GM19397 (cell line): ENCODE measurements around the gene PTPRE.

Experiments used
- ATAC-seq: cut with Tn5 transposase; IDR thresholded peaks from one replicate; pipeline ENCODE4 v1.9.1; 2021; ENCODE audit warnings: mild to moderate bottlenecking, moderate library complexity; ENCODE audit not compliant: unreplicated experiment

Gene PTPRE

DNA sequence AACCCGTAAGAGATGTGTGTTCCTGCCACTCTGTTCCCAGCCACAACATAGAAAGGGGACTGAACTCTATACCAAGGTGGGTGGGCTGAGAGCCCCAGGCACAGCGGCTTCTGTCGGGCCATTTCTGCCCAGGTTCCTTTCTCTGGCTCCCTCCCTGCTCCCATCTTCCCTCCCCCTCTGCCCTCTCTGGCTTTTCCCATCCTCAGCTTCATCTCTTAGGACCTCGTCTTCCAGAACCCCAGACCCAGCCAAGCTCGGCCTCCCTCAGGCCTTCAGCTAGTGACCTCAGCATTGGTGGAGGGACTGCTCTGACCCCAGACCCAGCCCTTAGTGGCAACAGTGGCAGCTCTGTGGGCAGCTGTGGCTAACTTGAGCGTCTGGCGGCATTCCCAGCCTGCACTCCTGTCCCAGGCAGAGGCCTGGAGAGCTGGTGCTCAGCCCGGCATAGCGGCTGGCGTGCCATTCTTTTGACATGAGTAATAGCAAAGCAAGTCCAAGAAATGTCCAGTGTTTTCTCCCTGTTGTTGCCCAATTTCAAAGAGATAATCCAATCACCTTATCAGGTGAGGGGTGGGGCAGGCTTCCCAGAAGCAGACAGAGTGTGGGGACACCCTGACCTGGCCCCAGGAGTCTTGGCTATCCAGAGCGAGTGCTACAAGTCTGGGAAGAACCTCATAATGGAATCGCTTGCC, 15.9 kb downstream of the PTPRE start:
- ATAC-seq = no peak

GRCh38 chr10:127923646-127924045, 16.7 kb downstream of the PTPRE start:
- ATAC-seq = no peak

- ATAC-seq = no peak
Measured at GRCh38 chr10:127925471-127926207, 18.7 kb downstream of the PTPRE start.

- ATAC-seq = no peak
Measured at GRCh38 chr10:127926455-127926854, 19.6 kb downstream of the PTPRE start.

GRCh38 chr10:127928021-127928806, 21.3 kb downstream of the PTPRE start:
- no peak for ATAC-seq

- no peak for ATAC-seq
Measured at GRCh38 chr10:127932521-127933270, 25.8 kb downstream of the PTPRE start.

GRCh38 chr10:127933271-127933670, 26.4 kb downstream of the PTPRE start:
- ATAC-seq = no peak

GRCh38 chr10:127934383-127934782, 27.5 kb downstream of the PTPRE start:
- no peak for ATAC-seq

DNA sequence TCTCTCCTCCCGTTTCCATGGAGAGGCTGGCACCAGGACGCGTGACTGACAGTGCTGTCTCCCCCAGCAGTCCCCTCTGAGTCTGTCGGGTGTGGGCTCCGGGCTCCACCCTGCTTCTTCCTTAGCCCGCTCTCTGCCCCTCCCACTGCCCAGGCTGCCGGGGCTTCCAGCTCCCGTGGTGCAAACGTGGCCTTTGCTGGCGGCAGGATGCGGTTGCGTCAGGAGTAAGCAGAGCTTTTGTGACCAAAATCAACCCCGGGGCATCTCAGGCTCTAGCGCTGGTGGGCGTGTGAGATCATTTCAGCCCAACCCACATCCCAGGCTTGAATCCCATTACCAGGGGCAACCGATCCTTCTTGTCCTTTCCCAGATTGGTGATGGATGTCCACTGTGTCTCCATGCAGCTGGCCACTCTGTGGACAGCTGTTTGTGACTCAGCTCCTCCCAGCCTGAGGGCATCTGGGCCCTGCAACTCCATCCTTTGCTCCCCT, 28.2 kb downstream of the PTPRE start:
- no peak for ATAC-seq

DNA sequence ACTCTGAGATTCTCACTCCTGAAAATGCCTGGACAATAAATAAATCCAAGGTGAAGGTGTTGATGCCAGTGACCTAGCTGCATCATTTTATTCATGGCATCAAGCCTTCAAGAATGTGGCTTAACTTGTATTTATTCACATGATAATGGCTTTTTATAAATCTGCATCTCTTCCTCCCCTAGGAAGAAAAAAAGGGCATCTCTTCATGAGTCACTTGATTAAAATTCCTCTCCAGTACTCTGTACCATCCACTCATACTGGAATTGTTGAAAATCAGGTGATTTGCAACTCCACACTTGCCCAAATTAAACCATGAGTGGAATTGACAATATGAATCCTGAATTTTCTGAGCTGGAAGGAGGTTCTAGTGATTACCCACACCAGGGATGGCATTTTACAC, 30.2 kb downstream of the PTPRE start:
- ATAC-seq = no peak

- ATAC-seq = no peak
Measured at GRCh38 chr10:127937915-127938463, 31.1 kb downstream of the PTPRE start.

DNA sequence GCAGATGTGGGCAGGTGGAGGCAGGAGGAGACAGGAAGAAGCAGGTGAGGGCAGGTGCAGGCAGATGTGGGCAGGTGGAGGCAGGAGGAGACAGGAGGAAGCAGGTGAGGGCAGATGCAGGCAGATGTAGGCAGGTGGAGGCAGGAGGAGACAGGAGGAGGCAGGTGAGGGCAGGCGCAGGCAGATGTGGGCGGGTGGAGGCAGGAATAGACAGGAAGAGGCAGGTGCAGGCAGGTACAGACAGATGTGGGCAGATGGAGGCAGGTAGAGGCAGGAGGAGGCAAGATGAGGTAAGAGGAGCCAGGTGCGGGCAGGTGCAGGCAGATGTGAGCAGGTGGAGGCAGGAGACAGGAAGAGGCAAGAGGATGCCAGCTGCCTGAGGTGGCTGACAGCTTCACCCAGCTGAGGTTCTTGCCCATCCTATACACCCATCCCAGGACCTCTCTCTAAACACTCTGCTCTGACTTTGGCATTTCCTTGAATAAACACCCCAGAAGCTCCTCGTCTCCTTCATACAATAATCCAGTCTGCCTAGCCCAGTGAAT, 33.0 kb downstream of the PTPRE start:
- no peak for ATAC-seq

DNA sequence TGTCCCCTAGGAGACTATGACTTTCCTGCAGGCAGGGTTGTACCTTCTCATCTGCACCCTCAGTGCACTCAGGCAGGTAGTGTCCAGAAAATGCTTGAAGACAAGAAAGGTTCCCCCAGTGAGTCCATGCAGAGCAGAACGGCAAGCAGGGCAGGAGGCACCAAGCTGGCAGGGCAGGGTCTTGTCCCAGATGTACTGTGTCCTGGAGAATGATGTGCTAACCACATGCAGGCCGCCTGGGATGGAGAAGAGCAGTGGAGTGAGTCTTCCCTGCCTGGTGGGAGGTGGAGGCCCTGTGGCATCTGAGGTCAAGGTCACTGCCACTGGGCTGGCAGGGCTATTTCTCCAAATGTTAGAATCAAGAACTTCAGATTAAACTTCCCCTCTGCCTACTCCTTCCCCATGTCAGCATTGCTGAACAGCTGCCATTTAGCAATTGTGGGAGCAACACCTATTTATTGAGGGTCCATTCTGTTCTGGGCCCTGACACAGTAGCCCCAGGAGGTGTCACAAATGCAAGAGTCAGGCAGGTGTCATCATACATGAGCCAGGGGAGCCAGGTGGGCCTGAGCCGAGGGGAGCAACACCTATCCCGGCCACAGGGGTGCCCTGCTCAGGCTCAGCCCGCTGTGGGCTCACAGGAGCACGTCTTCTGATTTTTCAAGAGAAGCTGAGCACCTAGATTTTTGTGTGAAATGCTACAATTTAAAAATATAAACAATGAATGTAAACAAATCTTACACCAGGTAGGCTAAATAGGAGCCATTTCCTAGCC, 34.1 kb downstream of the PTPRE start:
- no peak for ATAC-seq

- ATAC-seq = no peak
Measured at GRCh38 chr10:127942811-127943210, 35.9 kb downstream of the PTPRE start.

- no peak for ATAC-seq
Measured at GRCh38 chr10:127943336-127943910, 36.5 kb downstream of the PTPRE start.

DNA sequence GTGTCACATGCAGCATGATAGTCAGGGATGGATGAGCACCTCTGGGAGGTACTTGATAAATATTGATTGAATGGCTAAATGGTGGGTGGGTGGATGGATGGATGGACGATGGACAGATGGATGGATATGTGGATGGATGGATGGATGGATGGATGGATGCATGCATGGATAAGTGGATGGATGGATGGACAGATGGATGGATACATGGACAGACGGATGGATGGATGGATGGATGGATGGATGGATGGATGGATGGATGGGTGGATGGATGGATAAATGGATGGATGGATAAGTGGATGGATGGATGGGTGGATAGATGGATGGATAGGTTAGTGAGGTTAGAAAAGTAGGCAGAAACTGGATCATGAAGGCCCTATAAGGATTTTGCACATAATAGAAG, 37.4 kb downstream of the PTPRE start:
- ATAC-seq = no peak

DNA sequence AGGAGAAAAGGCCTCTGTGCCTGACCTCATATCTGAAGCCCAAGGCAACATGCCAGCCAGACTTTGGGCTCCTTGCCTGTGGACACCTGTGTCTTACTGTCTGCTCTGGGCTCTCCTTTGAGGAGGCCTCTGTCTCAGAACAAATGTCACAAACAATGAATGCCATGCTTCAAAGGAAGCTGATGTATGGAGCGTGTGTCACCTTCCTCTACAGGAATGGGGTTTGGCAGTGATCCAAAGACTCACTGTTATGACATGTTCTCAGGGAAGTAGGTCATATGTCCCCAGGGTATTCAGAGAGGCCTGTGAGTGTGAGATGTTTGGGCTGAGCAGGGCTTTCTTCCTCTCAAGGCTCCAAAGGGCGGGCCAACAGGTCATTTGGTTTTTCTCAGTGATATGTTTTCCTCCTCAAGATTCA, 38.4 kb downstream of the PTPRE start:
- no peak for ATAC-seq

- ATAC-seq = no peak
Measured at GRCh38 chr10:127945948-127946711, 39.2 kb downstream of the PTPRE start.
